Gastroesophageal sphincter (tissue), 3 donors: ENCODE data around the gene C11orf42.

Source experiments
- EP300 ChIP-seq: sonication (generic); formaldehyde crosslinking; IDR thresholded peaks from one replicate; pipeline ENCODE4 v1.6.1; 2017; ENCODE audit warnings: antibody characterized with exemption, mild to moderate bottlenecking
- POLR2A ChIP-seq, 2 donors: fragments of 450-650 bp; IDR thresholded peaks; one replicate each; pipeline ENCODE4 v1.6.1; 2017; ENCODE audit warnings: antibody characterized with exemption in 2 of 2, mild to moderate bottlenecking in 2 of 2, moderate library complexity in 1 of 2
- POLR2AphosphoS5 ChIP-seq: sonication (generic); formaldehyde crosslinking; IDR thresholded peaks from one replicate; pipeline ENCODE4 v1.6.1; 2017; ENCODE audit warnings: antibody characterized with exemption
- TF ChIP-seq, protein P1 (sequence below), 4 experiments: fragments of 200-600 bp in 2 of 4; fragments of 450-650 bp in 2 of 4; sonication (generic) in 1 of 4; IDR thresholded peaks; one replicate each; pipeline ENCODE4 v1.5.1; 2017 to 2019; ENCODE audit warnings: antibody characterized with exemption in 4 of 4, mild to moderate bottlenecking in 2 of 4, moderate library complexity in 2 of 4

DNA sequence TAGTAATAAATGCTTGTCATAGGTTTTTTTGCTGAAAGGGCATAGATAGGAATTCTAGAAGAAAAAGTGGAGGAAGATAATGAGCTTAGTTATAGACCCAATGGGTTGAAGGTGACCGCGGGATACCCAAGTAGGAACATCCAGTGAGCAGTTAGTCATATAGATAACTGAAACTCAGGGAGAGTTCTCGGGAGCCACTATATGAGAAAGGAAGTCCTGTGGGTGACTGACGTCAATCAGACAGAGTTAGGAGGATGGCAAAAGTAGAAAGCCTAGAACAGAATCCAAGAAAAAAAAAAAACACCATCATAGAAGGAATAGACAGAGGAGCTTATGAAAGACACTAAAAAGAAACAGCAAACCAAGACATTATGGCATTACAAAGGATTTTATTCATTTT is 31.9 kb downstream of the C11orf42 start:
- TF ChIP-seq, protein P1, sequence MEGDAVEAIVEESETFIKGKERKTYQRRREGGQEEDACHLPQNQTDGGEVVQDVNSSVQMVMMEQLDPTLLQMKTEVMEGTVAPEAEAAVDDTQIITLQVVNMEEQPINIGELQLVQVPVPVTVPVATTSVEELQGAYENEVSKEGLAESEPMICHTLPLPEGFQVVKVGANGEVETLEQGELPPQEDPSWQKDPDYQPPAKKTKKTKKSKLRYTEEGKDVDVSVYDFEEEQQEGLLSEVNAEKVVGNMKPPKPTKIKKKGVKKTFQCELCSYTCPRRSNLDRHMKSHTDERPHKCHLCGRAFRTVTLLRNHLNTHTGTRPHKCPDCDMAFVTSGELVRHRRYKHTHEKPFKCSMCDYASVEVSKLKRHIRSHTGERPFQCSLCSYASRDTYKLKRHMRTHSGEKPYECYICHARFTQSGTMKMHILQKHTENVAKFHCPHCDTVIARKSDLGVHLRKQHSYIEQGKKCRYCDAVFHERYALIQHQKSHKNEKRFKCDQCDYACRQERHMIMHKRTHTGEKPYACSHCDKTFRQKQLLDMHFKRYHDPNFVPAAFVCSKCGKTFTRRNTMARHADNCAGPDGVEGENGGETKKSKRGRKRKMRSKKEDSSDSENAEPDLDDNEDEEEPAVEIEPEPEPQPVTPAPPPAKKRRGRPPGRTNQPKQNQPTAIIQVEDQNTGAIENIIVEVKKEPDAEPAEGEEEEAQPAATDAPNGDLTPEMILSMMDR (IDR thresholded peaks at IDR 0.05), result no peak
- no peak for TF ChIP-seq POLR2A (IDR thresholded peaks at IDR 0.05)
- TF ChIP-seq EP300, result no peak
- no peak for TF ChIP-seq POLR2AphosphoS5
